SK-N-SH (cell line): ENCODE results near the gene ZNF346. TPM values are rescaled to one million over a fixed set of nuclear protein-coding genes. Genes with fewer than 3 reads are reported as not detected.

Source experiments
- CTCF ChIA-PET: fragments of 300-600, 350-600 bp; formaldehyde crosslinking; extraction: SDS; loops from one replicate; lab custom pipeline; 2021; lab: Yijun Ruan, JAX
- POLR2A ChIA-PET: fragments of 350-600 bp; sonication (Branson Sonifier 250); formaldehyde crosslinking; extraction: SDS; loops from one replicate; lab custom pipeline; 2020; ENCODE audit warnings: antibody characterized with exemption, inconsistent platforms; lab: Yijun Ruan, JAX
- DNase-seq: peaks from one replicate; pipeline ENCODE4 v3.0.0; 2012
- H2AFZ ChIP-seq: fragments of 200-600 bp; sonication (generic); 2 replicates; pipeline ENCODE4 v1.8.1; 2016; ENCODE audit warnings: antibody characterized with exemption, mild to moderate bottlenecking, low read depth
- H3F3A ChIP-seq: fragments of 200-600 bp; sonication (generic); replicated peaks from 2 replicates; pipeline ENCODE3; 2016; ENCODE audit warnings: antibody characterized with exemption, mild to moderate bottlenecking; ENCODE audit not compliant: insufficient read depth
- H3K27ac ChIP-seq, 2 experiments: fragments of 200-500 bp in 1 of 2; fragments of 200-600 bp in 1 of 2; sonication (Bioruptor generic) in 1 of 2; sonication (generic), shearing (Covaris generic) in 1 of 2; 2 replicates each; pipeline versions ENCODE4 v1.5.1 to v1.6.1; 2014 to 2016; ENCODE audit warnings: low read depth in 2 of 2, inconsistent platforms in 1 of 2, low read length in 1 of 2, mild to moderate bottlenecking in 1 of 2, mixed read lengths in 1 of 2
- H3K27me3 ChIP-seq: fragments of 200-600 bp; sonication (generic), shearing (Covaris generic); 2 replicates; pipeline ENCODE4 v1.6.1; 2016; ENCODE audit warnings: mixed run types; ENCODE audit not compliant: insufficient read depth
- H3K36me3 ChIP-seq, 2 experiments: fragments of 200-500 bp in 1 of 2; fragments of 200-600 bp in 1 of 2; sonication (Bioruptor generic) in 1 of 2; sonication (generic) in 1 of 2; replicated peaks in 1 of 2; 2 replicates each; pipeline versions ENCODE3 to v1.5.1; 2014 to 2016; ENCODE audit warnings: low read length in 1 of 2, mild to moderate bottlenecking in 1 of 2; ENCODE audit not compliant: insufficient read depth in 2 of 2, control insufficient read depth in 1 of 2
- H3K4me1 ChIP-seq, 2 experiments: fragments of 200-500 bp in 1 of 2; fragments of 200-600 bp in 1 of 2; sonication (Bioruptor generic) in 1 of 2; sonication (generic), shearing (Covaris generic) in 1 of 2; 2 replicates each; pipeline versions ENCODE4 v1.5.1 to v1.6.1; 2014 to 2016; ENCODE audit warnings: low read depth in 1 of 2, low read length in 1 of 2, mixed run types in 1 of 2; ENCODE audit not compliant: insufficient read depth in 2 of 2, control insufficient read depth in 1 of 2
- H3K4me2 ChIP-seq: fragments of 200-600 bp; sonication (generic), shearing (Covaris generic); 2 replicates; pipeline ENCODE4 v1.6.1; 2017; ENCODE audit warnings: mixed run types
- H3K4me3 ChIP-seq, 2 experiments: fragments of 200-500 bp in 1 of 2; fragments of 200-600 bp in 1 of 2; sonication (Bioruptor generic) in 1 of 2; sonication (generic), shearing (Covaris generic) in 1 of 2; 2 replicates each; pipeline versions ENCODE4 v1.5.1 to v1.8.1; 2014 to 2016; ENCODE audit warnings: low read depth in 2 of 2, inconsistent platforms in 1 of 2, low read length in 1 of 2, mild to moderate bottlenecking in 1 of 2, mixed read lengths in 1 of 2, moderate library complexity in 1 of 2
- H3K79me2 ChIP-seq: fragments of 200-600 bp; sonication (generic); 2 replicates; pipeline ENCODE4 v1.8.1; 2017; ENCODE audit warnings: mild to moderate bottlenecking; ENCODE audit not compliant: insufficient read depth
- H3K9ac ChIP-seq: fragments of 200-600 bp; sonication (generic); 2 replicates; pipeline ENCODE4 v1.6.1; 2017; ENCODE audit warnings: mixed run types
- H3K9me2 ChIP-seq: fragments of 200-600 bp; sonication (generic); 2 replicates; pipeline ENCODE4 v1.6.1; 2017; ENCODE audit warnings: mixed run types
- H3K9me3 ChIP-seq: fragments of 200-600 bp; sonication (generic); 2 replicates; pipeline ENCODE4 v1.6.1; 2017; ENCODE audit warnings: mixed run types, mild to moderate bottlenecking, moderate library complexity
- H4K20me1 ChIP-seq: fragments of 200-600 bp; sonication (generic); 2 replicates; pipeline ENCODE4 v1.6.1; 2017; ENCODE audit warnings: mild to moderate bottlenecking, mixed run types; ENCODE audit not compliant: insufficient read depth
- CTCF ChIP-seq: fragments of 200-600 bp; sonication (generic); IDR thresholded peaks from 2 replicates; pipeline ENCODE4 v1.6.1; 2017; ENCODE audit warnings: antibody characterized with exemption, mild to moderate bottlenecking, moderate library complexity
- ELF1 ChIP-seq: IDR thresholded peaks from 2 replicates; pipeline ENCODE4 v1.4.0; 2012
- EP300 ChIP-seq, 2 experiments: IDR thresholded peaks; 2 replicates each; pipeline versions ENCODE4 v1.4.0 to v1.6.1; 2012; ENCODE audit warnings: borderline replicate concordance in 1 of 2, low read depth in 1 of 2, low read length in 1 of 2
- FOSL2 ChIP-seq: IDR thresholded peaks from 2 replicates; pipeline ENCODE4 v1.4.0; 2012; ENCODE audit warnings: low read depth, mild to moderate bottlenecking, moderate library complexity, borderline replicate concordance
- GABPA ChIP-seq: IDR thresholded peaks from 2 replicates; pipeline ENCODE4 v1.4.0; 2012; ENCODE audit warnings: low read depth, mild to moderate bottlenecking
- GATA2 ChIP-seq: sonication (generic); formaldehyde crosslinking; IDR thresholded peaks from 2 replicates; pipeline ENCODE4 v1.5.0; 2020; ENCODE audit warnings: mild to moderate bottlenecking, missing genetic modification reagents
- IRF3 ChIP-seq: fragments of 150-350 bp; IDR thresholded peaks from 2 replicates; pipeline ENCODE4 v1.6.1; 2016; ENCODE audit warnings: mild to moderate bottlenecking, low read depth, low read length
- JUND ChIP-seq: IDR thresholded peaks from 2 replicates; pipeline ENCODE4 v1.4.0; 2012
- MEF2A ChIP-seq: IDR thresholded peaks from 2 replicates; pipeline ENCODE4 v1.4.0; 2012; ENCODE audit warnings: low read depth, borderline replicate concordance
- MXI1 ChIP-seq: IDR thresholded peaks from 2 replicates; pipeline ENCODE4 v1.6.1; 2012; ENCODE audit warnings: mild to moderate bottlenecking, low read depth, low read length, improper control_type of control experiment
- NFIC ChIP-seq: IDR thresholded peaks from 2 replicates; pipeline ENCODE4 v1.4.0; 2012; ENCODE audit warnings: borderline replicate concordance
- PBX3 ChIP-seq: IDR thresholded peaks from 2 replicates; pipeline ENCODE4; 2012
- RCOR1 ChIP-seq: fragments of 150-350 bp; IDR thresholded peaks from 2 replicates; pipeline ENCODE4 v1.6.1; 2017; ENCODE audit warnings: antibody characterized with exemption, low read length
- RFX5 ChIP-seq: IDR thresholded peaks from 2 replicates; pipeline ENCODE4 v1.6.1; 2012; ENCODE audit warnings: mild to moderate bottlenecking, improper control_type of control experiment, low read length
- RXRA ChIP-seq: IDR thresholded peaks from 2 replicates; pipeline ENCODE4 v1.4.0; 2012; ENCODE audit warnings: low read depth, mild to moderate bottlenecking, borderline replicate concordance
- SIN3A ChIP-seq: IDR thresholded peaks from 2 replicates; pipeline ENCODE4 v1.6.1; 2012; ENCODE audit warnings: low read depth, mild to moderate bottlenecking, low read length, moderate library complexity, borderline replicate concordance
- TEAD4 ChIP-seq: IDR thresholded peaks from 2 replicates; pipeline ENCODE4 v1.4.0; 2012; ENCODE audit warnings: mild to moderate bottlenecking, borderline replicate concordance; ENCODE audit not compliant: insufficient read depth
- USF1 ChIP-seq: IDR thresholded peaks from 2 replicates; pipeline ENCODE4 v1.4.0; 2012; ENCODE audit warnings: low read depth, borderline replicate concordance
- YY1 ChIP-seq: IDR thresholded peaks from 2 replicates; pipeline ENCODE4 v1.4.0; 2012; ENCODE audit warnings: low read depth, mild to moderate bottlenecking
- WGBS: methylation state at CpG from one replicate; pipeline ENCODE4 v1.1.6; 2017; ENCODE audit warnings: low lambda C conversion rate; 5-methylcytosine and 5-hydroxymethylcytosine counted together
- polyA plus RNA-seq, 3 experiments: library from polyadenylated mRNA; depleted of rRNA; stranded (reverse); fragments of >200 nt; gene quantifications; 2 replicates each; pipeline ENCODE4 v1.2.3, GENCODE V29; 2012

Gene ZNF346
- polyA plus RNA-seq, 1 of the 3 experiments (the other 2 are of a cell fraction) = 15.1 TPM

GRCh38 chr5:177064500-177065277, 42.2 kb downstream of the ZNF346 start:
- Histone ChIP-seq H3K27me3 (no peaks in the 10 kb centered on the region), H3F3A (peaks cover 5% of the 10 kb centered on the region), H3K9me2 (no peaks in the 10 kb centered on the region), H3K4me1 (no peaks in the 10 kb centered on the region), H3K79me2 (no peaks in the 10 kb centered on the region), H3K4me2 (no peak overlapping the region), H4K20me1 (no peaks in the 10 kb centered on the region), H3K9ac (no peak overlapping the region), H3K9me3 (no peaks in the 10 kb centered on the region), H3K27ac (no peak overlapping the region), H2AFZ (no peak overlapping the region), H3K4me3 (no peak overlapping the region), H3K36me3 (peaks cover 0 to 42% of the 10 kb centered on the region in 2 experiments)
- no peak for TF ChIP-seq TEAD4
- no peak for TF ChIP-seq MEF2A
- no peak for TF ChIP-seq RFX5
- no peak for TF ChIP-seq USF1
- TF ChIP-seq GATA2 (CRISPR knock-in tag) = no peak
- no peak for TF ChIP-seq SIN3A
- TF ChIP-seq MXI1 = no peak
- no peak for TF ChIP-seq RCOR1
- TF ChIP-seq EP300 (IDR thresholded peaks at IDR 0.05; ENCODE audit: borderline replicate concordance in 1 of 2, low read depth in 1 of 2, low read length in 1 of 2) = no peak
- TF ChIP-seq FOSL2 = no peak
- no peak for TF ChIP-seq JUND
- TF ChIP-seq YY1 = no peak
- 93% methylated on average over 12 of the region's 12 CpGs for WGBS
- POLR2A ChIA-PET = no interaction called here
- CTCF ChIA-PET = interaction anchor here (1.0 to 1.6 kb wide), 2 partner anchors 49 kb away, joined by 3 to 5 read pairs; no protein-coding TSS in a partner anchor
- no peak for DNase-seq

- no peak overlapping the region for H3K4me3 ChIP-seq
- no peak overlapping the region for H2AFZ ChIP-seq
- H3K27ac ChIP-seq = no peak overlapping the region
- no peaks in the 10 kb centered on the region for H3K9me3 ChIP-seq
- CTCF ChIA-PET = interaction anchor here (1.0 kb wide), 1 partner anchor 48 kb away, joined by 3 read pairs; no protein-coding TSS in a partner anchor
- WGBS = 84% methylated on average over 6 of the region's 6 CpGs
- no peaks in the 10 kb centered on the region for H3K79me2 ChIP-seq
- H4K20me1 ChIP-seq = no peaks in the 10 kb centered on the region
- POLR2A ChIA-PET = no interaction called here
- peaks cover 5% of the 10 kb centered on the region for H3F3A ChIP-seq
- H3K36me3 ChIP-seq = peaks cover 0 to 39% of the 10 kb centered on the region in 2 experiments
- H3K4me1 ChIP-seq = no peaks in the 10 kb centered on the region
- no peak for DNase-seq
- no peaks in the 10 kb centered on the region for H3K27me3 ChIP-seq
- TF ChIP-seq CTCF (no peak), NFIC (no peak), FOSL2 (no peak), IRF3 (no peak), JUND (no peak), RCOR1 (no peak), GATA2 (CRISPR knock-in tag) (no peak), MXI1 (no peak), GABPA (no peak), RXRA (no peak), ELF1 (no peak), PBX3 (no peak)
- TF ChIP-seq, all 33 proteins: peak for 0
- Histone ChIP-seq H3K4me2 (no peak overlapping the region), H3K9me2 (no peaks in the 10 kb centered on the region), H3K9ac (no peak overlapping the region)
Observed at GRCh38 chr5:177065491-177065890, 43.0 kb downstream of the ZNF346 start.
